Measurements from ENCODE around the gene TUFT1.
"Not testable (repeated sequence)": the region's sequence is repeated elsewhere in the genome, so short reads cannot be mapped to it uniquely, and the experiment has no call there.

TUFT1 gene

GRCh38 chr1:151512801-151513625, 27.1 kb upstream of the TUFT1 start:
- DNase-seq (ENCODE audit: low read depth): no peak

- no peak for DNase-seq (ENCODE audit: low read depth)
These were observed 26.4 kb upstream of the TUFT1 start for GRCh38 chr1:151513626-151514121.

- DNase-seq (ENCODE audit: low read depth): no peak
These were observed 25.7 kb upstream of the TUFT1 start for GRCh38 chr1:151514366-151514765.

GRCh38 chr1:151515265-151515664, 24.8 kb upstream of the TUFT1 start:
- no peak for DNase-seq (ENCODE audit: low read depth)

GRCh38 chr1:151516031-151516511, 24.0 kb upstream of the TUFT1 start:
- no peak for DNase-seq (ENCODE audit: low read depth)

GRCh38 chr1:151518431-151518830, 21.7 kb upstream of the TUFT1 start:
- DNase-seq (ENCODE audit: low read depth): no peak

GRCh38 chr1:151518936-151519335, 21.2 kb upstream of the TUFT1 start:
- no peak for DNase-seq (ENCODE audit: low read depth)

- no peak for DNase-seq (ENCODE audit: low read depth)
These were observed 20.4 kb upstream of the TUFT1 start for GRCh38 chr1:151519667-151520066.

- DNase-seq (ENCODE audit: low read depth): no peak
These were observed 19.8 kb upstream of the TUFT1 start for GRCh38 chr1:151520359-151520758.

GRCh38 chr1:151522427-151522826, 17.7 kb upstream of the TUFT1 start:
- not testable (repeated sequence) for DNase-seq (ENCODE audit: low read depth)

- no peak for DNase-seq (ENCODE audit: low read depth)
These were observed 16.8 kb upstream of the TUFT1 start for GRCh38 chr1:151523326-151523725.

GRCh38 chr1:151524736-151525135, 15.4 kb upstream of the TUFT1 start:
- no peak for DNase-seq (ENCODE audit: low read depth)

- DNase-seq (ENCODE audit: low read depth): no peak
These were observed 13.2 kb upstream of the TUFT1 start for GRCh38 chr1:151526735-151527525.

GRCh38 chr1:151529211-151529702, 10.9 kb upstream of the TUFT1 start:
- DNase-seq (ENCODE audit: low read depth): no peak

GRCh38 chr1:151529781-151530180, 10.3 kb upstream of the TUFT1 start:
- no peak for DNase-seq (ENCODE audit: low read depth)

GRCh38 chr1:151530461-151530860, 9.6 kb upstream of the TUFT1 start:
- no peak for DNase-seq (ENCODE audit: low read depth)

- DNase-seq (ENCODE audit: low read depth): no peak
These were observed 6.2 kb upstream of the TUFT1 start for GRCh38 chr1:151533870-151534269.

- peak; percentile 45 for DNase-seq (ENCODE audit: low read depth)
These were observed 5.3 kb upstream of the TUFT1 start for GRCh38 chr1:151534662-151535278.

- no peak for DNase-seq (ENCODE audit: low read depth)
These were observed 4.5 kb upstream of the TUFT1 start for GRCh38 chr1:151535326-151536271.

- DNase-seq (ENCODE audit: low read depth): no peak
These were observed 3.6 kb upstream of the TUFT1 start for GRCh38 chr1:151536499-151536898.

- no peak for DNase-seq (ENCODE audit: low read depth)
These were observed 3.0 kb upstream of the TUFT1 start for GRCh38 chr1:151537112-151537511.

Data from stimulated activated CD8-positive, alpha-beta memory T cell treated with anti-CD3 and anti-CD28 coated beads, Interleukin-12 subunit alpha, Interleukin-12 subunit beta, amount 100 ng/mL, for 4 hours (primary cell).